GM10266 (cell line): Measurements from ENCODE around the gene CGB8.
"Not testable (repeated sequence)": the region's sequence is repeated elsewhere in the genome, so short reads cannot be mapped to it uniquely, and the experiment has no call there.

Experiments
- DNase-seq: peaks from one replicate; pipeline ENCODE4 v3.0.0; 2012; ENCODE audit errors: extremely low spot score
- CTCF ChIP-seq: IDR thresholded peaks from 2 replicates; pipeline ENCODE4 v1.5.1; 2012; ENCODE audit warnings: mild to moderate bottlenecking, low read depth; ENCODE audit not compliant: control insufficient read depth, insufficient read depth; ENCODE audit errors: missing control alignments

CGB8 gene

GRCh38 chr19:49085020-49085867 is 36.3 kb upstream of the CGB8 start, which contains the start of gene SNRNP70:
Gene SNRNP70, plus strand, starts transcription at chr19:49085451. Its CDS starts 964 bp downstream, at chr19:49086415.
- TF ChIP-seq CTCF, result no peak
- DNase-seq, result peak; percentile 99

DNA sequence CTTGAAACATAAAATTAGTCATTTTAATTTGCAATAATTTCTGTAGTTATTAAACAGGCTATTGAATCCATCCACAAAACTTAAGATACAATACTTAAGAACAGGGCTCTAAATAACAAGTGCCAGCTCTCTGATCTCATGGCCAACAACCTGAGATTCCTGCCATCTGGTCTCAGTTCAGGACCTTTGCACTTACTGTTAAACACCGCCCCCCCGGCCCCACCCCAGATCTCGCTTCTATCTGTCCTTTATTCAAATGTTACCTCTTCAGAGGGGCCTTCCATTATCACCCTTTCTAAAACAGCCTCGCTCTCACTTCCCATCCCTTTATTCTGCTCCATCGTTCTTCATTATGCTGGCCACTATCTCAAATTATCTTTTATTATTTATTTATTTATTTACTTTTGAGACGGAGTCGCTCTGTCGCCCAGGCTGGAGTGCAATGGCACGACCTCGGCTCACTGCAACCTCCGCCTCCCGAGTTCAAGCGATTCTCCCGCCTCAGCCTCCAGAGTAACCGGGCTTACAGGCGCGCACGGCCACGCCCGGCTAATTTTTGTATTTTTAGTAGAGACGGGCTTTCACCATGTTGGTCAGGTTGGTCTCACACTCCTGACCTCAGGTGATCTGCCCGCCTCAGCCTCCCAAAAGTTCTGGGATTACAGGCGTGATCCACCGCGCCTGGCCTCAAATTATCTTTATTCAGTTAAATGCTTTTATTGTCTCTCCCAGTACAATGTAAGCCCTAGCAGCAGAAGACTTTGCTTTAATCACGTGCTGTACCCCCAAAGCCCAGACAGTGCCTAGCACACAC is 35.5 kb upstream of the CGB8 start:
- DNase-seq, result no peak
- no peak for TF ChIP-seq CTCF

DNA sequence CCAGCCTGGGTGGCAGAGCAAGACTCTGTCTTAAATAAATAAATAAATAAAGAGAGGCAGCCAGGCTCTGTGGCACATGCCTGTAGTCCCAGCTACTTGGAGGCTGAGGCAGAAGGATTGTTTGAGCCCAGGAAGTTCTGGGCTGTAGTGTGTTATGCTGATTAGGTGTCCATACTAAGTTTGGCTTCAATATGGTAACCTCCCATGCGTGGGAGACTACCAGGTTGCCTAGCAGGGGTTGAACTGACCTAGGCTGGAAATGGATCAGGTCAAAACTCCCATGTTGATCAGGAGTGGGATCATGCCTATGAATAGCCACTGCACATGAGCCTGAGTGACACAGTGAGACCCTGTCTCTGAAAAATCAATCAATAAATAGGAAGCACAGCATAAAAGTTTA is 32.4 kb upstream of the CGB8 start:
- DNase-seq, result no peak
- TF ChIP-seq CTCF, result no peak

DNA sequence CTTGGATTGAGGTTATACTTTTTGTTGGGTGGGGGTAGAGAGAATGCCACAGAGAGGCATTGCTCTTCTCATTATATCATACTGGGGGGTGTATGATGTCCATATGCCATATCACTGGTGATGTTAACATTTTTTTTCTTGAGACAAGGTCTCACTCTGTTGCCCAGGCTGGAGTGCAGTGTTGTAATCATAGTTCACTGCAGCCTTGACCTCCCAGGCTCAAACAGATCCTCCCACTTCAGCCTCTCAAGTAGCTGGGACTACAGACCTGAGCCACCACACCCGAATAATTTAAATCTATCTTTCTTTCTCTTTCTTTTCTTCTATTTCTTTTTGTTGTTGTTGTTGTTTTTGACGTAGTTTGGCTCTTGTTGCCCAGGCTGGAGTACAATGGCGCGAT is 31.5 kb upstream of the CGB8 start:
- DNase-seq, result no peak
- TF ChIP-seq CTCF, result no peak

DNA sequence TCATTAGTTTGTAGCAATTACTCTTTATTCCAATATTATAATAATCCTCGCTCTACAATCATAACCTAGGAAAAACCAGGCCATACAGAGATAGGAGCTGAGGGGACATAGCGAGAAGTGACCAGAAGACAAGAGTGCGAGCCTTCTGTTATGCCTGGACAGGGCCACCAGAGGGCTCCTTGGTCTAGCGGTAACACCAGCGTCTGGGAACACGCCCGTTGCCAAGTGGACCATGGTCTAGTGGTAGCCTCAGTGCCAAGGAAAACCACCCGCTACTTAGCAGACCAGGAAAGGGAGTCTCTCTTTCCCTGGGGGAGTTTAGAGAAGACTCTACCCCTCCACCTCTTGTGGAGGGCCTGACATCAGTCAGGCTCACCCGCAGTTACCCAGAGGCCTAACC is 26.0 kb upstream of the CGB8 start:
- not testable (repeated sequence) for DNase-seq
- peak; percentile 64 for TF ChIP-seq CTCF

DNA sequence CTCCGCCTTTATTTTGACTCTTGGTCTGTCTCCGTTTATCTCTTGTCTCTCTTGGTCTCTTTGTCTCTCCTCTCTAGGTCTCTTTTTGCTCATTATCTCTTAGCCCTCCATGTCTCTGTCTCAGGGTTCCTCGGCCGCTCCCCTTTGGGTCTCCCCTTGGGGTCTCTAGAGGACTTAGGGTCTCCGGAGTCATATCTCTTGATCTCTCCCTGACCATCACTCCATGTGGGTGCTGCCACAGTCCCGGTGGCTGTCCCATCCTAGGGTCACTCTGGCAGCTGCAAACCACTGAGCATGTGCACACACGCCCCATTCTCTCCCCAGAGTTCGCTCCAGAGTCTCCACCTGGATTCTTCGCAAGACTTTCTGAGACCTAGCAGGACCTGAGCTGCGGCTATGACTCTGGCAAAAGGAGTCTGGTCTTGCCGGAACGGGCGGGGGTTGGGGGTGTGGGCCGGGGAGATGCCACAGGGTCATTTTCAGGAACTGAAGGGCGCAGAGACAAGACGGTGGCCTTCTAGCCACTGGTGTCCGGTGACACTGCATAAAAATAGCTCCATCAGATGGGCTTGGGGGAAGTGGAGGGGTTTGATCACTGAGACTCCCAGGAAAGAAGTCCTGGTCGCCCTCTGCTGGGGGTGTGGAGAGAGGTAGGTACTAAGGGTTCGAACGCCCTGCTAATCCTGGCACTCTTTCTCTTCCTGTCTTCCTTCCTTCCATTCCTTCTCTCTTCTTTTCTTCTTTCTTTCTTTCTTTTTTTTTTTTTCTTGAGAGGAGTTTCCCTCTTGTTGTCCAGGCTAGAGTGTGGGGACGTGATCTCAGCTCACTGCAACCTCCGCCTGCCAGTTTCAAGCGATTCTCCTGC is 24.8 kb upstream of the CGB8 start:
- no peak for DNase-seq
- peak; percentile 21 for TF ChIP-seq CTCF
